Stimulated activated CD4-positive, alpha-beta T cell treated with anti-CD3 and anti-CD28 coated beads, Interleukin-15, amount 100 ng/mL, for 1 hour (primary cell): ENCODE results near the gene CRYGB.
"Not testable (repeated sequence)": the region's sequence is repeated elsewhere in the genome, so short reads cannot be mapped to it uniquely, and the experiment has no call there.

Experiments
- DNase-seq, 2 donors: peaks; one replicate each; pipeline ENCODE4 v3.0.0-alpha.2; 2020; ENCODE audit warnings: low read depth in 1 of 2, low spot score in 1 of 2

Gene CRYGB

GRCh38 chr2:208150956-208151355 is 5.0 kb upstream of the CRYGB start:
- DNase-seq, result no peak

GRCh38 chr2:208150094-208150493 is 4.1 kb upstream of the CRYGB start:
- no peak for DNase-seq

GRCh38 chr2:208148803-208149202 is 2.8 kb upstream of the CRYGB start:
- DNase-seq, result no peak

- no peak for DNase-seq
Observed at GRCh38 chr2:208147759-208148158, 1.8 kb upstream of the CRYGB start.

- DNase-seq, result no peak
Observed at GRCh38 chr2:208147008-208147407, 1.1 kb upstream of the CRYGB start.

GRCh38 chr2:208142925-208143799 is 2.8 kb downstream of the CRYGB start:
- no peak for DNase-seq

GRCh38 chr2:208142240-208142924 is 3.6 kb downstream of the CRYGB start:
- no peak for DNase-seq

- no peak for DNase-seq
Observed at GRCh38 chr2:208139447-208139846, 6.5 kb downstream of the CRYGB start.

GRCh38 chr2:208138334-208138733 is 7.6 kb downstream of the CRYGB start:
- DNase-seq, result not testable (repeated sequence)

GRCh38 chr2:208136716-208137094 is 9.3 kb downstream of the CRYGB start:
- DNase-seq, result no peak

- DNase-seq, result no peak
Observed at GRCh38 chr2:208135794-208136715, 9.9 kb downstream of the CRYGB start.

GRCh38 chr2:208134928-208135586 is 10.9 kb downstream of the CRYGB start:
- DNase-seq, result no peak

GRCh38 chr2:208130712-208131110 is 15.2 kb downstream of the CRYGB start:
- no peak for DNase-seq

- no peak for DNase-seq
Observed at GRCh38 chr2:208129744-208130711, 15.9 kb downstream of the CRYGB start, which contains the start of gene CRYGC. TSS of gene CRYGC (minus strand) at chr2:208129828. CDS start at chr2:208129792, 36 bp downstream.

GRCh38 chr2:208128136-208128535 is 17.8 kb downstream of the CRYGB start:
- no peak for DNase-seq

- no peak for DNase-seq
Observed at GRCh38 chr2:208127090-208127489, 18.9 kb downstream of the CRYGB start.

- DNase-seq, result no peak
Observed at GRCh38 chr2:208125251-208125650, 20.7 kb downstream of the CRYGB start.

GRCh38 chr2:208124013-208124715 is 21.8 kb downstream of the CRYGB start, which contains the start of gene CRYGD:
TSS of gene CRYGD (minus strand) at chr2:208124524. CDS start at chr2:208124473, 51 bp downstream.
- DNase-seq, result not testable (repeated sequence)

- DNase-seq, result no peak
Observed at GRCh38 chr2:208122248-208122647, 23.7 kb downstream of the CRYGB start.
